Gastroesophageal sphincter (tissue), 3 donors: ENCODE data around the gene ZBTB7C.

Experiments used
- CTCF ChIP-seq, 4 experiments: fragments of 200-600 bp in 2 of 4; fragments of 450-650 bp in 2 of 4; sonication (generic) in 1 of 4; IDR thresholded peaks; one replicate each; pipeline ENCODE4 v1.5.1; 2017 to 2019; ENCODE audit warnings: antibody characterized with exemption in 4 of 4, mild to moderate bottlenecking in 2 of 4, moderate library complexity in 2 of 4
- EP300 ChIP-seq: sonication (generic); formaldehyde crosslinking; IDR thresholded peaks from one replicate; pipeline ENCODE4 v1.6.1; 2017; ENCODE audit warnings: antibody characterized with exemption, mild to moderate bottlenecking
- POLR2A ChIP-seq, 2 donors: fragments of 450-650 bp; IDR thresholded peaks; one replicate each; pipeline ENCODE4 v1.6.1; 2017; ENCODE audit warnings: antibody characterized with exemption in 2 of 2, mild to moderate bottlenecking in 2 of 2, moderate library complexity in 1 of 2
- POLR2AphosphoS5 ChIP-seq: sonication (generic); formaldehyde crosslinking; IDR thresholded peaks from one replicate; pipeline ENCODE4 v1.6.1; 2017; ENCODE audit warnings: antibody characterized with exemption

GRCh38 chr18:48358868-48359267 is 50.3 kb downstream of the ZBTB7C start:
- no peak for TF ChIP-seq CTCF (IDR thresholded peaks at IDR 0.05)
- TF ChIP-seq EP300: no peak
- TF ChIP-seq POLR2AphosphoS5: no peak
- TF ChIP-seq POLR2A (IDR thresholded peaks at IDR 0.05): no peak
